Sigmoid colon (tissue), 4 donors: ENCODE results near the gene PRKN.

ENCODE experiments used
- CTCF ChIP-seq, 4 experiments: fragments of 450-650 bp in 3 of 4; fragments of 200-600 bp in 1 of 4; IDR thresholded peaks; one replicate each; pipeline ENCODE4 v1.5.1; 2016 to 2019; ENCODE audit warnings: antibody characterized with exemption in 4 of 4, mild to moderate bottlenecking in 3 of 4, moderate library complexity in 2 of 4
- POLR2AphosphoS5 ChIP-seq, 4 donors: sonication (generic); formaldehyde crosslinking; IDR thresholded peaks; one replicate each; pipeline ENCODE4 v1.6.1; 2017; ENCODE audit warnings: antibody characterized with exemption in 4 of 4

- TF ChIP-seq CTCF (IDR thresholded peaks at IDR 0.05) (no peak), POLR2AphosphoS5 (IDR thresholded peaks at IDR 0.05) (no peak)
These were observed 1194.3 kb downstream of the PRKN start for GRCh38 chr6:161533266-161533665.
